Skeletal muscle satellite cell (primary cell): ENCODE data around the gene SELENBP1.
"Not testable (repeated sequence)": the region's sequence is repeated elsewhere in the genome, so short reads cannot be mapped to it uniquely, and the experiment has no call there.

Source experiments
- H3K27me3 ChIP-seq: 2 replicates; pipeline ENCODE4 v1.7.0; 2013; ENCODE audit warnings: low read length; ENCODE audit not compliant: control insufficient read depth, insufficient read depth
- H3K36me3 ChIP-seq: 2 replicates; pipeline ENCODE4 v1.7.0; 2013; ENCODE audit warnings: mild to moderate bottlenecking, control low read depth, low read length; ENCODE audit not compliant: insufficient read depth
- H3K4me1 ChIP-seq: 2 replicates; pipeline ENCODE4 v1.7.0; 2013; ENCODE audit warnings: low read length; ENCODE audit not compliant: control insufficient read depth, insufficient read depth
- H3K4me2 ChIP-seq: 2 replicates; pipeline ENCODE4 v1.7.0; 2013; ENCODE audit warnings: mild to moderate bottlenecking, low read length
- H3K4me3 ChIP-seq: 2 replicates; pipeline ENCODE4 v1.7.0; 2013; ENCODE audit warnings: low read length
- H3K9ac ChIP-seq: 2 replicates; pipeline ENCODE4 v1.7.0; 2013; ENCODE audit warnings: mild to moderate bottlenecking, low read depth, low read length, moderate library complexity
- H3K9me3 ChIP-seq: replicated peaks from 2 replicates; pipeline ENCODE4 v1.7.0; 2013; ENCODE audit warnings: mild to moderate bottlenecking, control low read depth, low read length

SELENBP1 gene

GRCh38 chr1:151401860-151402259 lies 29.4 kb upstream of the SELENBP1 start:
- no peak overlapping the region for H3K9ac ChIP-seq
- H3K4me1 ChIP-seq = peaks cover 15% of the 10 kb centered on the region
- H3K4me3 ChIP-seq = no peak overlapping the region
- H3K36me3 ChIP-seq = peaks cover 60% of the 10 kb centered on the region
- no peaks in the 10 kb centered on the region for H3K27me3 ChIP-seq
- no peak overlapping the region for H3K4me2 ChIP-seq
- H3K9me3 ChIP-seq = no peaks in the 10 kb centered on the region

DNA sequence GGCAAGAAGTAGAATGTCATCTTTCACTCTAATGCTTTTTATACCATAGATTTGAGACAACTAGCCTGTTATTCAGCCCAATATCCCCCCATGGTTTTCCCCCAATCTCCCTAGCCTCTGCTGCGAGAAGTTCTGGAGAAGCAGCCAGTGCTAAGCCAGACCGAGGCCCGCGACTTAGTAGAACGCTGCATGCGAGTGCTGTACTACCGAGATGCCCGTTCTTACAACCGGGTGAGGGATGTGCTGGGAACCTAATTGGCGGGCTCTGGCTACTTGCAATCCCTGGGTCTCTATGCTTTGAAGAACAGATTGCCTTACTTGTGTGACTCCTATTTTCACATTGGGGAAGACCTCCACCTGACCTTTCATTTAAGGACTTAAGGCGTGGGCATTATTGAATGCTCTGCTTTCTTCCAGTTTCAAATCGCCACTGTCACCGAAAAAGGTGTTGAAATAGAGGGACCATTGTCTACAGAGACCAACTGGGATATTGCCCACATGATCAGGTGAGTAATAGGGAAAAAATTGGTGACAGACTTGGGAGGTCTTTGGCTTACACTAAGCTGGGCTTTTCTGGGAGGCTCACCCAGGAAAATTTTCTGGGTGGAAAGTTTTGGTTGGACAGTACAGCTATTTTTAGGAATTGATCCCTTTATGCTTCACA lies 28.8 kb upstream of the SELENBP1 start:
- H3K4me2 ChIP-seq = peak overlapping the region; percentile 91
- peaks cover 54% of the 10 kb centered on the region for H3K36me3 ChIP-seq
- H3K9ac ChIP-seq = no peak overlapping the region
- peaks cover 15% of the 10 kb centered on the region for H3K4me1 ChIP-seq
- no peaks in the 10 kb centered on the region for H3K9me3 ChIP-seq
- no peak overlapping the region for H3K4me3 ChIP-seq
- no peaks in the 10 kb centered on the region for H3K27me3 ChIP-seq

GRCh38 chr1:151399324-151400171 lies 27.0 kb upstream of the SELENBP1 start, which contains the start of gene PSMB4:
Gene PSMB4, plus strand, starts transcription at chr1:151399573. Its CDS starts 15 bp downstream, at chr1:151399588.
- Histone ChIP-seq H3K4me2 (peak within 1 kb of the TSS; percentile 91), H3K27me3 (no peaks in the 10 kb centered on the region), H3K9ac (peak within 1 kb of the TSS; percentile 94), H3K4me1 (peaks cover 15% of the 10 kb centered on the region), H3K9me3 (no peaks in the 10 kb centered on the region), H3K36me3 (peaks cover 37% of the 10 kb centered on the region), H3K4me3 (peak within 1 kb of the TSS; percentile 81)

- not testable (repeated sequence) for H3K9me3 ChIP-seq, H3K4me1 ChIP-seq, H3K4me2 ChIP-seq, H3K9ac ChIP-seq, H3K27me3 ChIP-seq, H3K4me3 ChIP-seq, H3K36me3 ChIP-seq
Measured at GRCh38 chr1:151396265-151396664, 23.8 kb upstream of the SELENBP1 start.

DNA sequence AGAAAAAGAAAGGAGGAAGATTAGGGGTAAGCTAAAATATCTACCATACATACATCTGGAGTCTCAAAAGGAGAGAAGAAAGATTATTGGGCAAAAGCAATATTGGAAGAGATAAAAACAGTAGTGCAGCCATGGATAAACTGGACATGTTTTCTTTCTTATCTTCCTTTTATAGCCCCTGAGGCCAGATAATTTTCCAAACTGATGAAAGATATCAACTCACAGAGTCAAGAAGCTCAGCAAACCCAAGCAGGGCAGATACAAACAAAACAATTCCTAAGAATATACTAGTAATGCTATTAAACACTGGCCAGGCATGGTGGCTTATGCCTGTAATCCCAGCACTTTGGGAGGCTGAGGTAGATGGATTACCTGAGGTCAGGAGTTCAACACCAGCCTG lies 21.1 kb upstream of the SELENBP1 start:
- Histone ChIP-seq H3K4me3 (no peak overlapping the region), H3K9me3 (no peaks in the 10 kb centered on the region), H3K4me2 (no peak overlapping the region), H3K4me1 (no peaks in the 10 kb centered on the region), H3K27me3 (no peaks in the 10 kb centered on the region), H3K9ac (no peak overlapping the region), H3K36me3 (no peaks in the 10 kb centered on the region)

GRCh38 chr1:151391079-151391563 lies 18.6 kb upstream of the SELENBP1 start:
- H3K9me3 ChIP-seq = no peaks in the 10 kb centered on the region
- H3K4me1 ChIP-seq = no peaks in the 10 kb centered on the region
- H3K27me3 ChIP-seq = no peaks in the 10 kb centered on the region
- H3K4me2 ChIP-seq = no peak overlapping the region
- H3K36me3 ChIP-seq = no peaks in the 10 kb centered on the region
- no peak overlapping the region for H3K9ac ChIP-seq
- no peak overlapping the region for H3K4me3 ChIP-seq

- H3K36me3 ChIP-seq, H3K4me3 ChIP-seq, H3K4me1 ChIP-seq, H3K4me2 ChIP-seq, H3K27me3 ChIP-seq, H3K9ac ChIP-seq, H3K9me3 ChIP-seq: not testable (repeated sequence)
Measured at GRCh38 chr1:151390221-151391078, 17.9 kb upstream of the SELENBP1 start.

DNA sequence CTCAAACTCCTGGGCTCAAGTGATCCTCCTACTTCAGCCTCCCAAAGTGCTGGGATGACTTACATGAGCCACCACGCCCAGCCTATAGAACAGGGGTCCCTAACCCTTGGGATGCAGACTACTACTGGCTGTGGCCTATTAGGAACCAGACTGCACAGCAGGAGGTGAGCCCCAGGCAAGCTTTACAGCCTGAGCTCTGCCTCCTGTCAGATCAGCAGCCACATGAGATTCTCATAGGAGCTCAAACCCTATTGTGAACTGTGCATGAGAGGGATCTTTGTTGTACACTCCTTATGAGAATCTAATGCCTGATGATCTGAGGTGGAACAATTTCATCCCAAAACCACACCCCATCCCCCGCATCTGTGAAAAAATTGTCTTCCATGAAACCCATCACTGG lies 13.5 kb upstream of the SELENBP1 start:
- Histone ChIP-seq H3K9me3 (no peaks in the 10 kb centered on the region), H3K4me3 (no peak overlapping the region), H3K4me2 (no peak overlapping the region), H3K9ac (no peak overlapping the region), H3K36me3 (no peaks in the 10 kb centered on the region), H3K4me1 (no peaks in the 10 kb centered on the region), H3K27me3 (peaks cover 11% of the 10 kb centered on the region)

DNA sequence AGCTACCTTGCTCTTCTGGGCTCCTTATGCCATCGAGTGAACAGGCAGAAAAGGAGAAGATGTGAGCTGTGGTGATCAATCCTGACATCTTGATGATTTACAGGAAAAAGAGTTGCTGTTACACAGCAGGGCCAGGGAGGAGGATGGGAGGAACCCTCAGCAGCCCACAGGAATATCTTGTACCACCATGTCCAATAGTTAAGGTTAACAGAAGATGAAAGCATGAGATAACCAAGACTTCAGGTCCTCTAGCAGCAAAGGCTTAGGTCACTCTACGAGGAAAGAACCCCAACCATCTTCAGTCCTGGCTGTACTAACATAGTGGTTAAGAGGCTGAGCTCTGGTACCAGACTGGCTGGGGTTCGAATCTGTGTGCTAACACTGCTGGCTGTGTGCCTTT lies 12.1 kb upstream of the SELENBP1 start:
- Histone ChIP-seq H3K4me2 (no peak overlapping the region), H3K9ac (no peak overlapping the region), H3K9me3 (no peaks in the 10 kb centered on the region)

GRCh38 chr1:151377150-151377884 lies 4.8 kb upstream of the SELENBP1 start:
- no peak overlapping the region for H3K9ac ChIP-seq
- peaks cover 3% of the 10 kb centered on the region for H3K4me1 ChIP-seq
- H3K4me3 ChIP-seq = no peak overlapping the region
- H3K9me3 ChIP-seq = no peaks in the 10 kb centered on the region
- H3K27me3 ChIP-seq = peaks cover 22% of the 10 kb centered on the region
- H3K4me2 ChIP-seq = no peak overlapping the region
- H3K36me3 ChIP-seq = no peaks in the 10 kb centered on the region

More for the DNA sequence above, 12.1 kb upstream of the SELENBP1 start:
- Histone ChIP-seq H3K4me3 (no peak overlapping the region), H3K27me3 (peaks cover 11% of the 10 kb centered on the region), H3K36me3 (no peaks in the 10 kb centered on the region), H3K4me1 (no peaks in the 10 kb centered on the region)
